Activated T-helper 1 cell treated with anti-CD3 and anti-CD28 coated beads, Interleukin-12 subunit alpha, Interleukin-12 subunit beta, Interleukin-2, Interleukin-4 antibody, amounts not matched to agents 30 ng/mL and 10 ng/mL and 1 ng/mL, durations not matched to agents 14 hours and 24 hours and 36 hours (primary cell): ENCODE data around the gene NEU3. TPM values are rescaled to one million over a fixed set of nuclear protein-coding genes. Genes with fewer than 3 reads are reported as not detected.
A peak's percentile ranks its signal among the peaks of the same experiment; 100 is the strongest.

Source experiments
- DNase-seq: peaks from one replicate; pipeline ENCODE4 v3.0.0; 2021; ENCODE audit warnings: low spot score
- H3K27ac Mint-ChIP-seq: one replicate; pipeline ENCODE4 v1.8.0; 2021; ENCODE audit warnings: mild to moderate bottlenecking, mixed read lengths
- H3K27me3 Mint-ChIP-seq: one replicate; pipeline ENCODE4 v1.8.0; 2022; ENCODE audit warnings: mild to moderate bottlenecking, moderate library complexity, mixed read lengths; ENCODE audit not compliant: insufficient read depth
- H3K36me3 Mint-ChIP-seq: one replicate; pipeline ENCODE4 v1.8.0; 2021; ENCODE audit warnings: low read depth, mixed read lengths
- H3K4me1 Mint-ChIP-seq: one replicate; pipeline ENCODE4 v1.8.0; 2021; ENCODE audit warnings: low read depth, mixed read lengths
- H3K4me3 Mint-ChIP-seq: one replicate; pipeline ENCODE4 v1.8.0; 2021; ENCODE audit warnings: mild to moderate bottlenecking, moderate library complexity, mixed read lengths
- H3K9me3 Mint-ChIP-seq: one replicate; pipeline ENCODE4 v1.8.0; 2021; ENCODE audit warnings: mixed read lengths
- intact Hi-C: fragments of 100-400 bp; cut with micrococcal nuclease; formaldehyde crosslinking; loops from one replicate; pipeline ENCODE4 v1.15.1; 2024
- total RNA-seq: library from RNA; stranded (reverse); gene quantifications from 2 replicates; pipeline ENCODE4 v1.2.3, GENCODE V29; 2022

The NEU3 gene, protein sequence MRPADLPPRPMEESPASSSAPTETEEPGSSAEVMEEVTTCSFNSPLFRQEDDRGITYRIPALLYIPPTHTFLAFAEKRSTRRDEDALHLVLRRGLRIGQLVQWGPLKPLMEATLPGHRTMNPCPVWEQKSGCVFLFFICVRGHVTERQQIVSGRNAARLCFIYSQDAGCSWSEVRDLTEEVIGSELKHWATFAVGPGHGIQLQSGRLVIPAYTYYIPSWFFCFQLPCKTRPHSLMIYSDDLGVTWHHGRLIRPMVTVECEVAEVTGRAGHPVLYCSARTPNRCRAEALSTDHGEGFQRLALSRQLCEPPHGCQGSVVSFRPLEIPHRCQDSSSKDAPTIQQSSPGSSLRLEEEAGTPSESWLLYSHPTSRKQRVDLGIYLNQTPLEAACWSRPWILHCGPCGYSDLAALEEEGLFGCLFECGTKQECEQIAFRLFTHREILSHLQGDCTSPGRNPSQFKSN
- 16.3 and 16.9 TPM in 2 replicates for total RNA-seq

DNA sequence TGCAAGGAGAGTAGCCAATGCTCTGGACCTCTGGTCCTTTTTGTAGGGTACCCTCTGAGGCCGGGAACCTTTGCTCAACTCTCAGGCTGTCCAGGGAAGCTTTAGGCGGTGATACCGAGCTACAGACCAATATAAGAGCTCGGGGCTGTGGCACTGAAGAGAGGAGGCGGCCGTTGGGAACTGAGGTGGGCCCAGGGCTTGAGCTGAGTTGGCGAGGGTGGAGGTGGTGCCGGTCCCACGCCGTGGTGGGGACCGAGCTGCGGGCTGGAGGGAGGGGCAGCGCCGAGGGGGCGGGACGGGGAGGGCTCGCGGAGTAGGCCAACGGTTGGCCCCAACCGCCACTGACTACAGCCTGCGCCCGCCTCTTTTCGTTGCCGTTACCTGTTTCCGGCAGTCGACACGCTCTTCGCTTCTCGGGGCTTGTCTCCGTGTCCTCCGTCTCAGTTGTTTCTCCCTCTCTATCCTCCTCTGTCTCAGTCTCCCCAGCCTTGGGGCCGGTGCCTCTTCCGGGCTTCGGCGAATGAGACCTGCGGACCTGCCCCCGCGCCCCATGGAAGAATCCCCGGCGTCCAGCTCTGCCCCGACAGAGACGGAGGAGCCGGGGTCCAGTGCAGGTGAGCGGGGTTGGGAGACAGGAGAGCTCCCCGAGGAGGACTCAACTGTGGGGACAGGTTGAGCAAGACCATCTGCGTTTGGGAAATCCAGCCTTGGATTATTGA is at the start of gene NEU3:
TSS of gene NEU3 (plus strand) at position 393 of the 719 bp plus-strand sequence. CDS start at position 521, 128 bp downstream.
- H3K27ac Mint-ChIP-seq: peak within 1 kb of the TSS; percentile 81
- H3K4me1 Mint-ChIP-seq: peaks cover 30% of the 10 kb centered on the region
- peaks cover 5% of the 10 kb centered on the region for H3K36me3 Mint-ChIP-seq

DNA sequence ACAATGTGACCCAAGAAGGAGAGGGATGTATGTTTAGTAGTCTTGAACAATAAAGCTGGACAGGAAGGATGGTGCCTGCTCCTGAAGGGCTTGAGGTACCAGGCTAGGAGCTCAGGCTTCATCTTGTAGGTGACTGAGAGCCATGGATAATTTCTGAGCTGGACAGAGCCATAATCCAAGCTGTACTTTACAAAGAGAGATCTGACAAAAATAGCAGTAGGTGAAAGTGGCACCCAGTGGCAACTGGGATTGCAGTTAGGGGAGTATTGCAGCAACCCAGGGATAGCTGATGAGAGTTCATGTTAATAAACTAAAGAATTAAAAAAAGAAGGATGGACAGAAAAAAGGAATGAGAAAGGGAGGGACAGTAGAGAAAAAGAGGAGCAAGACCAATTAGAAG is 47.2 kb upstream of the NEU3 start:
- peaks cover 20% of the 10 kb centered on the region for H3K36me3 Mint-ChIP-seq
- H3K4me1 Mint-ChIP-seq: peaks cover 19% of the 10 kb centered on the region
- DNase-seq: no peak
- H3K9me3 Mint-ChIP-seq: no peaks in the 10 kb centered on the region
- H3K27me3 Mint-ChIP-seq: no peaks in the 10 kb centered on the region
- intact Hi-C loops: loop anchor here (10.0 kb wide), 3 partner anchors 547 to 1797 kb away; partner anchors contain the start of genes FCHSD2, PGM2L1 and RAB6A
- H3K4me3 Mint-ChIP-seq: no peak overlapping the region
- H3K27ac Mint-ChIP-seq: no peak overlapping the region

More for the DNA sequence above, at the start of gene NEU3:
- H3K9me3 Mint-ChIP-seq: no peaks in the 10 kb centered on the region
- peak; percentile 79 for DNase-seq
- intact Hi-C loops: loop anchor here (1.0 to 2.0 kb wide), 4 partner anchors 39 to 412 kb away; partner anchors contain the start of genes POLD3, SPCS2 and XRRA1
- peak within 1 kb of the TSS; percentile 94 for H3K4me3 Mint-ChIP-seq
- H3K27me3 Mint-ChIP-seq: no peaks in the 10 kb centered on the region

DNA sequence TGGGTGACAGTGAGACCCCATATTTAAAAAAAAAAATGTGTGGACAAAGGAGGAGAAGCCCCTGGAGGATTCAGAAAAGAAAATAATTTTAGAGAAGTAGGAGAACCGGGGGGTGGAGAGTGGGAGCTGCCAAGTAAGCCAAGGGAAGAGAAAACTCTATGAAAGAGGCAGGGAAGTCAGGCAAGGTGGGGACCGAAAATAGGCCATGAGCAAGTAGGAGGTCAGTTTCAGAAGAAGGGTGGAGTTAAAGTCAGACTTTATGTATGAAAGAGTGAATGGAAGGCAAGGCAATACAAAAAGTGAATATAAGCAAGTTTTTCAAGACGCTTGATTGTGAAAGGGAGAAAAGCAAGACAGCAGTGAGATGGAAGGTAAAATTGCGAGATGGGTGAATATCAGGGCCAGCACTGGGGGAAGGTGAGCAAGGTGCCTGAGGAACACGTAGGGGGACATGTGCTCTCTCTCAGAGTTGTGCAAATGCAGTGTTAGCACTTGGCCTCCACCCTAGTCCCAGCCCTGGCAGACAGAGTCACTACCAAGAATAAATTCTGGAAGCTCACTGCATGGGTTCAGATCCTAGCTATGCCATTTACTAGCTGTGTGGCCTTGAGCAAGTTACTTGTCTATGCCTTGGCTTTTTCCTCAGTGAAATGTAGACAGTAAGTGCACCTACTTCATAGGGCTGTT is 46.5 kb upstream of the NEU3 start:
- DNase-seq: no peak
- H3K36me3 Mint-ChIP-seq: peaks cover 17% of the 10 kb centered on the region
- no peaks in the 10 kb centered on the region for H3K27me3 Mint-ChIP-seq
- peaks cover 19% of the 10 kb centered on the region for H3K4me1 Mint-ChIP-seq
- no peak overlapping the region for H3K27ac Mint-ChIP-seq
- no peak overlapping the region for H3K4me3 Mint-ChIP-seq
- intact Hi-C loops: loop anchor here (10.0 kb wide), 3 partner anchors 547 to 1797 kb away; partner anchors contain the start of genes FCHSD2, PGM2L1 and RAB6A
- no peaks in the 10 kb centered on the region for H3K9me3 Mint-ChIP-seq

DNA sequence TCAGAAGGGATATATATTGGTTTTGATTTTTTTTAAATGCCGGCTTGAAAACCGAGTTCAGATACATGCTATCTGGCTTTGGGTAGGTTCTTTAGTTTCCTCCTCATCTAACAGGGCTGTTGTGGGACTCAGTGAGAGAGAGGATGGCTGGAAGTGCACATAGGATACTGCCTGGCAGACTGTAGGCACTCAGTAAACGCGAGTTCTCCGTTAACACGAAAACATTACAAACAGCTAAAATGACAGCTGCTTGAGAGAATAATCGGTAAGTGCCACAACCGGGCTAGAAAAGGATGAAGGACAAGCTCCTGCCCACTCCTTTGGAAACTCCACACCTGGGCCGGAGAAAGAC is 40.2 kb upstream of the NEU3 start:
- DNase-seq: no peak
- Mint-ChIP-seq H3K9me3 (no peaks in the 10 kb centered on the region), H3K36me3 (peaks cover 23% of the 10 kb centered on the region), H3K27me3 (no peaks in the 10 kb centered on the region), H3K27ac (peak overlapping the region; percentile 96), H3K4me1 (peaks cover 50% of the 10 kb centered on the region), H3K4me3 (peak overlapping the region; percentile 96)
- intact Hi-C loops: loop anchor here (2.0 to 10.0 kb wide), 6 partner anchors 22 to 1804 kb away; partner anchors contain the start of genes FCHSD2, PGM2L1, RAB6A and TPBGL

DNA sequence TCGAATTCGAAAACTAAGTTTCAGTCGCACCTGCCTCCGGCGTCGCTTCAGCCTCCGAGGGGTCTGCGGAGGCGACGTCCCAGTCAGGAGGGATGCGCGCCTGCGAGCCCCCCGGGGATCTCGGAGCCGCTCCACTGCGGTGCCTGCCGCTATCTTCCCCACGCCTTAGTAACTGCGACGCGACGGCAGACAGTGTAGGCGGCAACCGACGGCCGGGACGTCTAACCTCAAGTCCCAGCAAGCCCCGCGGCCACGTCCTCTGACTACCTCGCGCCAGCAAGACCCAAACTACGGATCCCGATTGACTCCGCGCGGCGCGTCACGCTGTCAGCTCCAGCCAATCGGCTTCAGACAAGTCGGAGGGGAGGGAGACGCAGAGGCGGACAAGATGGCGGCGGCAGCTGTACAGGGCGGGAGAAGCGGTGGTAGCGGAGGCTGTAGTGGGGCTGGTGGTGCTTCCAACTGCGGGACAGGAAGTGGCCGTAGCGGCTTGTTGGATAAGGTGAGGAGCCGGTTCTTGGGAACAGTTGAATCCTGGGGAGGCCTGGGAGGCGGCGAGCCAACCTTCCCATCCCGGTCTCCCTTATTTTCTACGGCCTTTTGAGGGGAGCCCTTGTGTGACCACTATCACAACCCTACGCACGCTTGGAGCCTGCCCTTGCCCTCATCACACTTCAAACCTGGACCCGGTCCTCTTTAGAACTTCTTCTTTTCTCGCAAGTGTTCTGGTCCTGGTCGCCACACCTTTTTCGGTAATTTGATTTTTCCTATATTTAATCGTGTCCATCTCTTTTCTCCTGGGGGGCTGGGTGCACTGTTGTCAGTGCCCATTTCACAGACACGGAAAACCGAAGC is 39.6 kb upstream of the NEU3 start, which contains the start of the genes SPCS2 and XRRA1:
TSS of gene SPCS2 (plus strand) at position 369 of the 855 bp plus-strand sequence. CDS start at position 389, 20 bp downstream.
TSS of gene XRRA1 (minus strand) at position 194 of the 855 bp plus-strand sequence. CDS start 8,213 bp downstream, outside the sequence.
- H3K27me3 Mint-ChIP-seq: no peaks in the 10 kb centered on the region
- peaks cover 26% of the 10 kb centered on the region for H3K36me3 Mint-ChIP-seq
- peak within 1 kb of the TSS; percentile 96 for H3K27ac Mint-ChIP-seq
- peaks cover 46% of the 10 kb centered on the region for H3K4me1 Mint-ChIP-seq
- peak within 1 kb of the TSS; percentile 96 for H3K4me3 Mint-ChIP-seq
- no peaks in the 10 kb centered on the region for H3K9me3 Mint-ChIP-seq
- intact Hi-C loops: loop anchor here (1.0 to 10.0 kb wide), 11 partner anchors 20 to 1804 kb away; partner anchors contain the start of genes FCHSD2, LIPT2, NEU3 and PGM2L1
- DNase-seq: peak; percentile 98

DNA sequence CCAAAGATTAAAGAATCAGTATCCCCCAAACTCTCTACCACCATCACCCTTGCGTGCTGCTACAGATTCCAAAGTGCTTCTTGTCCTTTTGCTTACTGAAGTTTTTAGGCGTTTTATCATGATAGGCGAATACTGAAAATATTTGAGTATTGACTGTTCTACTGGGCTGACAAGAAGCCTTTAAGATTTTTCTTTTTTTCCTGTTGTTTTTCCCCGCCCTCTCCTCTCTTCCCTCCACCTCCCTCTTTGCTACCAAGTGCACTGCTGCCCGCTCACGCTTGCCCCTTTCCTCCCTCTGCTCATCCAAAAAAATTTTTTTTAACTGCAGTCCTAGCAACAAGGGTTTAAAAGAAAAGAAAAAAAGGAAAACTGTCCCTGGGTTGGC is 39.0 kb upstream of the NEU3 start:
- H3K36me3 Mint-ChIP-seq: peaks cover 31% of the 10 kb centered on the region
- peak overlapping the region; percentile 96 for H3K27ac Mint-ChIP-seq
- H3K4me1 Mint-ChIP-seq: peaks cover 48% of the 10 kb centered on the region
- peak overlapping the region; percentile 96 for H3K4me3 Mint-ChIP-seq
- intact Hi-C loops: loop anchor here (1.0 to 10.0 kb wide), 11 partner anchors 20 to 1805 kb away; partner anchors contain the start of genes FCHSD2, LIPT2, NEU3 and PGM2L1
- no peak for DNase-seq
- no peaks in the 10 kb centered on the region for H3K27me3 Mint-ChIP-seq
- no peaks in the 10 kb centered on the region for H3K9me3 Mint-ChIP-seq

DNA sequence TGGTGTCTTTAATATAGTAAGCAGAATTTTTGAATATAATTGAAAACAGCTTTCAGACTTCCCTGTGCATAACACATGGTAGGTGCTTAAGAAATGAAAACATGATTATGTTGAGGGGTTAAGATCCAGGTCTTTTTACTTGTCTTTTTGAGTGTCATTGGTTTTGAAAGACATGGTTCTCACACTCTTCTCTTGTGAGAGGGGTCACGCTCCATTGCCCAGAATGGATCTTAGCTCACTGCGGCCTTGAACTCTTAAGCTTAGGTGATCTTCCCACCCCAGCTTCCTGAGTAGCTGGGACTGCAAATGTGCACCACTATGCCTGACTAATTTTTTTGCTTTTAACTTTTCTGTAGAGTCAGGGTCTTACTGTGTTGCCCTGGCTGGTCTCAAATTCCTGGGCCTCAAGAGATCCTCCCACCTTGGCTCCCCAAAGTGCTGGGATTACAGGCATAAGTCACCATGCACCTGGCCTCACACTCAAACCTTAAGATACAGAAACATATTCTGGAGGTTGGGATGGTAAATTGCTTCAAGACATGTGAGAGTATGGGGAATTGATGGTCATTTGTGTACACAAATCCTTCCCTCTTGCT is 38.3 kb upstream of the NEU3 start:
- Mint-ChIP-seq H3K27ac (peak overlapping the region; percentile 96), H3K27me3 (no peaks in the 10 kb centered on the region), H3K4me1 (peaks cover 48% of the 10 kb centered on the region), H3K9me3 (no peaks in the 10 kb centered on the region), H3K36me3 (peaks cover 36% of the 10 kb centered on the region), H3K4me3 (peak overlapping the region; percentile 96)
- intact Hi-C loops: no loop called here
- no peak for DNase-seq

DNA sequence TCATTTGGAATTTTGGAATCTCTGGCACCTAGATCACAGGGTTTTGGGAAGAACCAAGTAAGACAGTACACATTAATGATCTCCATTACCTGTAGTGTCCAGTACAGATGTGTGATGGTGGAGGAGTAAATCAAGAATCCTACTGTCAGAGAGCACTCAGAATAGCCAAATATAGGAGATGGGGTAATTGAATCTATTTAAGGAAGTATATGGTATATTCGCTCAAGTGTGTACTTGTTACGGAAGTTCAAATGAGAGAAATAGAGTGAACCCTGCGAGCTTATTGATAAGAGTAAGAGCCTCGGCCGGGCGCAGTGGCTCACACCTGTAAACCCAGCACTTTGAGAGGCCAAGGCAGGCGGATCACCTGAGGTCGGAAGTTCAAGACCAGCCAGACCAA is 37.5 kb upstream of the NEU3 start:
- peaks cover 53% of the 10 kb centered on the region for H3K4me1 Mint-ChIP-seq
- H3K9me3 Mint-ChIP-seq: no peaks in the 10 kb centered on the region
- intact Hi-C loops: no loop called here
- no peaks in the 10 kb centered on the region for H3K27me3 Mint-ChIP-seq
- H3K4me3 Mint-ChIP-seq: peak overlapping the region; percentile 96
- peaks cover 36% of the 10 kb centered on the region for H3K36me3 Mint-ChIP-seq
- no peak overlapping the region for H3K27ac Mint-ChIP-seq
- no peak for DNase-seq

DNA sequence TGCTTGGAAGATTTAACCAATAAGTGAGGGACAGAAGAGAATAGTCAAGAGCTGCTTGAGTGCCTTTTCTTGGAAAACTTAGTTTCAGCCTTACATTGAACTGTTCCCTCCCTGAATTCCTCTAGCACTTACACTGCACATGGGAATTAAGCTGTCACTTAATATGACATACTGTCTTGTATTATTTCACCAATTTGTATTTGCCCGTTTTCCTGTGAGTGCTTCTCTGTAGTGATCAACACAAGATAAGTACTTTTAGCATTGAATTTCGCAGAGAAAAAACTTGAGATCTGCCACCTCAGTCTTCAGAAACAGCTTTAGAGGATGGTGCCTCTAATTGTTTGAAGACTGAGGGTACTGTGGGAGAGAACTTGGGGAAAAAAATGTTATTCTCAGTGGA is 36.0 kb upstream of the NEU3 start:
- peak overlapping the region; percentile 27 for H3K4me3 Mint-ChIP-seq
- H3K36me3 Mint-ChIP-seq: peaks cover 44% of the 10 kb centered on the region
- H3K27ac Mint-ChIP-seq: no peak overlapping the region
- H3K27me3 Mint-ChIP-seq: no peaks in the 10 kb centered on the region
- intact Hi-C loops: no loop called here
- H3K9me3 Mint-ChIP-seq: no peaks in the 10 kb centered on the region
- DNase-seq: no peak
- peaks cover 64% of the 10 kb centered on the region for H3K4me1 Mint-ChIP-seq

DNA sequence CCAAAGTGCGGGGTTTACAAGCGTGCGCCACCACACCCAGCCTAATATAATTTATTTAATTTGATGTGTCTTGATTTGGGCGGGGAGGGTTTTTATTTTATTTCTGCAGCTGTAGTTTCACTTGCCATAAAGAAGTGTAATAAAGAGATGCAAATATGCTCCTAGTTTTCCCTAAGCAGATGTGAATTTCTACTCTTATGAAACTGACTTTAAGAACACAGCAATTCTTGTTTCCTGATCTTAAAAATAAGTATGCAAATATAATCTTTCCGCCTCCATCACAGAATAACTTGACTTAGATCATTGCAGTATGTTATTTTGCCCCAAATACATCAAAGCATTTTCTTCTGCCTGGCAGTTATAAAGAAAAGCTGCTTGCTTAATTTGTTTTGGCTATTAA is 35.3 kb upstream of the NEU3 start:
- Mint-ChIP-seq H3K9me3 (no peaks in the 10 kb centered on the region), H3K4me3 (no peak overlapping the region), H3K36me3 (peaks cover 45% of the 10 kb centered on the region), H3K27me3 (no peaks in the 10 kb centered on the region), H3K4me1 (peaks cover 66% of the 10 kb centered on the region), H3K27ac (no peak overlapping the region)
- intact Hi-C loops: no loop called here
- no peak for DNase-seq

DNA sequence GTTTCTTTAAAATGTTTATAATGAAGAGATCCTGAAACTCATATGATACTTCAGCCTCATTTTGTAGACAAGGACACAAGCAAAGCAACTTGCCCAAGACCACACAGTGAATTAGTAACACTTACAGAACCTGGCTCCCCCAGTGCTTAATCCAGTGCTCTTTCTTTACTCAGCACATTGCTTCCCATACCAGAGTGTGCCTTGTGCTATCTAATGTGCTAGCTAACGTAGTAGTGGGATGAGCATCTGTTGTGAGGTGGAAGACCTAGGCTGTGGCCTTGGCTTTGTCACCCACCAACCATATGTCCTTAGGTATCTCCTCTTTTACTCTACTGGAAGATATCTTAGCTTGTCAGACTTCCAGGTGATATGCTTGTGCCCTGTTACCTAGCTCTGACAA is 34.5 kb upstream of the NEU3 start:
- Mint-ChIP-seq H3K9me3 (no peaks in the 10 kb centered on the region), H3K4me3 (no peak overlapping the region), H3K27ac (no peak overlapping the region), H3K36me3 (peaks cover 47% of the 10 kb centered on the region), H3K27me3 (no peaks in the 10 kb centered on the region), H3K4me1 (peaks cover 67% of the 10 kb centered on the region)
- DNase-seq: no peak
- intact Hi-C loops: no loop called here
